ENCODE results near the gene ORAI2.
A peak's percentile ranks its signal among the peaks of the same experiment; 100 is the strongest.

GRCh38 chr7:102446387-102447156, 13.2 kb downstream of the ORAI2 start:
- TF ChIP-seq POLR2AphosphoS5 (IDR thresholded peaks at IDR 0.05) (peak in 1 of 3 donors; percentile 26), CTCF (IDR thresholded peaks at IDR 0.05) (no peak), POLR2A (IDR thresholded peaks at IDR 0.05) (no peak), EP300 (IDR thresholded peaks at IDR 0.05; ENCODE audit: low read depth) (no peak)
